ENCODE measurements around the gene KCTD1.
A peak's percentile ranks its signal among the peaks of the same experiment; 100 is the strongest.

Gene KCTD1

DNA sequence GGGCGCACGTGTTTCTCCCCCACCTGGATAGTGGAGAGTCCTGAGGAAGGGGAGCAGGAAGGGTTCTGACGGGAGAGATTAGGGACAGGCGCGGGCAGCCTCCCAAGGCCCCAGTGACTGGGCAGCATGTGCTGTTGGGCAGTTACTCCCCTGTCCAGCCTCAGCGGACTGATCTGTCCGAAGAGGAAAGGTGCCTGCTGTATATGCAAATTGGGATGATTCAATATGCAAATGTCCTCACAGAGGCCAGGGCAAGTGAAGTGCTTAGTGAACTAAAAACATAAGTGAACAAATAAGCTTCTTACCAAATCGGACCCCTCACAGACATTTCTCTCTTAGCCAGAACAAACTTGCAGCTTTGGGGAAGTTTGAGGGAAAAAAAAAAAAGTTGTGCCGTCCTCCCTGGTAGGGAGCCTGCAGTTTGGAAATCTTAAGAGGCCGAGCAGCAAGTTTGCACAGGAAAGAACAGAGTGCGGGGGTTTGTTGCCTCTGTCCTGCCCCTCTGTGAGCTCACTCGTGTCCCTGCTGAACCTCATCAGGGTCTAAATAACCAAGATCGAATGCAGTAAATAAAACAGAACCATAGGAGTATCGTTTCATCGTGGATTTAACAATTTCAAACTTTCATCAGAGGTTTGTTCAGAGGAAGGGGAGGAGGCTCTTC is 141.4 kb downstream of the KCTD1 start:
- Histone ChIP-seq H3K9me3 (ENCODE audit: insufficient read depth, low read depth, low read length) (no peaks in the 10 kb centered on the region), H3K4me1 (ENCODE audit: insufficient read depth, low read length, poor library complexity, severe bottlenecking) (no peaks in the 10 kb centered on the region), H3K27me3 (ENCODE audit: insufficient read depth, low read length, poor library complexity, severe bottlenecking) (no peaks in the 10 kb centered on the region), H3K9me2 (replicated peaks; ENCODE audit: low read depth, low read length) (no peaks in the 10 kb centered on the region), H2AFZ (ENCODE audit: low read length) (no peak overlapping the region), H3K79me2 (ENCODE audit: insufficient read depth, low read length) (no peaks in the 10 kb centered on the region), H3K4me3 (ENCODE audit: low read length, poor library complexity, severe bottlenecking) (no peak overlapping the region), H3K36me3 (ENCODE audit: insufficient read depth, low read length) (no peaks in the 10 kb centered on the region), H3K4me2 (ENCODE audit: low read depth, low read length, poor library complexity, severe bottlenecking) (no peak overlapping the region), H3F3A (ENCODE audit: low read depth) (no peaks in the 10 kb centered on the region), H4K20me1 (ENCODE audit: insufficient read depth, low read length, poor library complexity, severe bottlenecking) (no peaks in the 10 kb centered on the region), H3K9ac (ENCODE audit: low read depth, low read length, poor library complexity, severe bottlenecking) (no peak overlapping the region)
- TF ChIP-seq, protein P1, sequence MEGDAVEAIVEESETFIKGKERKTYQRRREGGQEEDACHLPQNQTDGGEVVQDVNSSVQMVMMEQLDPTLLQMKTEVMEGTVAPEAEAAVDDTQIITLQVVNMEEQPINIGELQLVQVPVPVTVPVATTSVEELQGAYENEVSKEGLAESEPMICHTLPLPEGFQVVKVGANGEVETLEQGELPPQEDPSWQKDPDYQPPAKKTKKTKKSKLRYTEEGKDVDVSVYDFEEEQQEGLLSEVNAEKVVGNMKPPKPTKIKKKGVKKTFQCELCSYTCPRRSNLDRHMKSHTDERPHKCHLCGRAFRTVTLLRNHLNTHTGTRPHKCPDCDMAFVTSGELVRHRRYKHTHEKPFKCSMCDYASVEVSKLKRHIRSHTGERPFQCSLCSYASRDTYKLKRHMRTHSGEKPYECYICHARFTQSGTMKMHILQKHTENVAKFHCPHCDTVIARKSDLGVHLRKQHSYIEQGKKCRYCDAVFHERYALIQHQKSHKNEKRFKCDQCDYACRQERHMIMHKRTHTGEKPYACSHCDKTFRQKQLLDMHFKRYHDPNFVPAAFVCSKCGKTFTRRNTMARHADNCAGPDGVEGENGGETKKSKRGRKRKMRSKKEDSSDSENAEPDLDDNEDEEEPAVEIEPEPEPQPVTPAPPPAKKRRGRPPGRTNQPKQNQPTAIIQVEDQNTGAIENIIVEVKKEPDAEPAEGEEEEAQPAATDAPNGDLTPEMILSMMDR (conservative IDR thresholded peaks at IDR 0.05; ENCODE audit: low read length): no peak
- TF ChIP-seq EZH2phosphoT487 (IDR thresholded peaks at IDR 0.05; ENCODE audit: borderline replicate concordance): no peak

DNA sequence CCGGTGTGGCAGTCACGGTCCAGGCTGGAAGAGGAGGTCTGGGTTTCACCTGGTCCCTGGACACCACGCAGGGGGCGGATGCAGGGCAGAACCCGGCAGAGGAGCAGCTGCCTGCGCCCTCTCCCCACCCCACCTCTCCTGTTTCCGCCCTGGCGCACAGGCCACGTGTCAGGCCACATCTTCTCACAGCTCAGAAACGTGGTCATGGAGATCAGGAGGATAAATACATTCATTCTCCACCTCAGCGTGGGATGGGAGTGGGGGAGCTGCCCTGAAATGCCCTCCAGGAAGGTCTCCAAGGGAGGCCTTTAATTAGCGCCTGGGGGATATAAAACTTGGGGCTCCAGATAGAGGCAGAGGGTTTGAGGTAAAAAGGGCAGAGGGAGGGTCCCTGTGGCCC is 142.0 kb downstream of the KCTD1 start:
- no peaks in the 10 kb centered on the region for H3K9me2 ChIP-seq (replicated peaks; ENCODE audit: low read depth, low read length)
- H3K27me3 ChIP-seq (ENCODE audit: insufficient read depth, low read length, poor library complexity, severe bottlenecking): no peaks in the 10 kb centered on the region
- H4K20me1 ChIP-seq (ENCODE audit: insufficient read depth, low read length, poor library complexity, severe bottlenecking): no peaks in the 10 kb centered on the region
- no peak overlapping the region for H3K4me2 ChIP-seq (ENCODE audit: low read depth, low read length, poor library complexity, severe bottlenecking)
- no peak overlapping the region for H3K9ac ChIP-seq (ENCODE audit: low read depth, low read length, poor library complexity, severe bottlenecking)
- no peak for TF ChIP-seq EZH2phosphoT487 (IDR thresholded peaks at IDR 0.05; ENCODE audit: borderline replicate concordance)
- TF ChIP-seq, protein P1 (conservative IDR thresholded peaks at IDR 0.05; ENCODE audit: low read length): no peak
- no peaks in the 10 kb centered on the region for H3K79me2 ChIP-seq (ENCODE audit: insufficient read depth, low read length)
- no peaks in the 10 kb centered on the region for H3K4me1 ChIP-seq (ENCODE audit: insufficient read depth, low read length, poor library complexity, severe bottlenecking)
- no peaks in the 10 kb centered on the region for H3F3A ChIP-seq (ENCODE audit: low read depth)
- no peaks in the 10 kb centered on the region for H3K9me3 ChIP-seq (ENCODE audit: insufficient read depth, low read depth, low read length)
- H3K36me3 ChIP-seq (ENCODE audit: insufficient read depth, low read length): no peaks in the 10 kb centered on the region
- no peak overlapping the region for H2AFZ ChIP-seq (ENCODE audit: low read length)
- no peak overlapping the region for H3K4me3 ChIP-seq (ENCODE audit: low read length, poor library complexity, severe bottlenecking)

DNA sequence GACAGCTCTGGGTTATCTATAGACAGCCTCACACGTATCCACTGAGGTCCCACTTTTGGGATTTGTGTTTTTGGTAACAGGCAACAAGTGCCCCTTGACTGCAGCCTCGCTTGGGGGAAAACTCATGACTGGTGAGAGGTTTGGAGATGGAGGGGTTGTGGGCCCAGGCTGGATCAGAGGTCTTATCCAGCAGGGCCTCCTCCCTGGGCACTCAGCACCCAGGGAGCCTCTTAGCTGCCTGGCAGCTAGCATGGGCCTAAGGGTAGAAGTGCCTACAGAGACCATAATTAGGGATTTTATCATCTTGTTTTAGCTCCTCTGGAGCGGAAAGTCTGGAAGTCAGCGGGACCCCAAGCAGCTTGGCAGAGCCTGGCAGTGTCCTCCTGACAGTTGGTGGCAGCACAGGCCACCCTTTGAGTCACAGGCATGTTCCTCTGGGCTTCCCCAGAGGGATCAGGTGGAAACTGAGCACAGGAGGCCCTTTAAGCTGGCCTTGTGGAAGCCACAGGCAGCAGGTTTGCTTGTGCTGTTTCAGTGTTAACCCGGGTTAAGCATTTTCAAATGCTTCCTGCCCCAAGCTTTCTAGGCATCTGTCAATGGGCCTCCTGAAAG is 143.1 kb downstream of the KCTD1 start:
- H3K4me3 ChIP-seq (ENCODE audit: low read length, poor library complexity, severe bottlenecking): no peak overlapping the region
- no peak for TF ChIP-seq EZH2phosphoT487 (IDR thresholded peaks at IDR 0.05; ENCODE audit: borderline replicate concordance)
- TF ChIP-seq, protein P1 (conservative IDR thresholded peaks at IDR 0.05; ENCODE audit: low read length): peak; percentile 62
- no peaks in the 10 kb centered on the region for H3K9me3 ChIP-seq (ENCODE audit: insufficient read depth, low read depth, low read length)
- no peak overlapping the region for H3K4me2 ChIP-seq (ENCODE audit: low read depth, low read length, poor library complexity, severe bottlenecking)
- no peak overlapping the region for H2AFZ ChIP-seq (ENCODE audit: low read length)
- no peaks in the 10 kb centered on the region for H3K79me2 ChIP-seq (ENCODE audit: insufficient read depth, low read length)
- no peaks in the 10 kb centered on the region for H3K4me1 ChIP-seq (ENCODE audit: insufficient read depth, low read length, poor library complexity, severe bottlenecking)
- H3F3A ChIP-seq (ENCODE audit: low read depth): no peaks in the 10 kb centered on the region
- no peaks in the 10 kb centered on the region for H3K9me2 ChIP-seq (replicated peaks; ENCODE audit: low read depth, low read length)
- H4K20me1 ChIP-seq (ENCODE audit: insufficient read depth, low read length, poor library complexity, severe bottlenecking): no peaks in the 10 kb centered on the region
- H3K36me3 ChIP-seq (ENCODE audit: insufficient read depth, low read length): no peaks in the 10 kb centered on the region
- no peaks in the 10 kb centered on the region for H3K27me3 ChIP-seq (ENCODE audit: insufficient read depth, low read length, poor library complexity, severe bottlenecking)
- H3K9ac ChIP-seq (ENCODE audit: low read depth, low read length, poor library complexity, severe bottlenecking): no peak overlapping the region
